Prostate gland (tissue), 2 donors: ENCODE measurements around the gene OSMR. TPM values are rescaled to one million over a fixed set of nuclear protein-coding genes. Genes with fewer than 3 reads are reported as not detected.

ENCODE experiments used
- DNase-seq: peaks from one replicate; pipeline ENCODE4 v3.0.0-alpha.2; 2019; ENCODE audit warnings: low spot score
- H3K27ac ChIP-seq, 2 donors: fragments of 200-600 bp; sonication (generic); 2 replicates each; pipeline ENCODE4 v1.5.1; 2017 to 2019
- H3K27me3 ChIP-seq: fragments of 200-600 bp; sonication (generic); replicated peaks from 2 replicates; pipeline ENCODE4 v1.5.1; 2019; ENCODE audit not compliant: insufficient read depth
- H3K36me3 ChIP-seq, 2 donors: fragments of 200-600 bp; sonication (generic); 1 replicate in 1 of 2; 2 replicates in 1 of 2; pipeline versions ENCODE4 v1.5.1 to v1.8.1; 2017 to 2019
- H3K4me1 ChIP-seq: fragments of 200-600 bp; sonication (generic); replicated peaks from 2 replicates; pipeline ENCODE4 v1.5.1; 2019
- H3K4me3 ChIP-seq, 2 donors: fragments of 200-600 bp; sonication (generic); 2 replicates each; pipeline ENCODE4 v1.5.1; 2017 to 2019
- H3K9me3 ChIP-seq: fragments of 200-600 bp; sonication (generic); 2 replicates; pipeline ENCODE4 v1.5.1; 2017
- POLR2A ChIP-seq: fragments of 450-650 bp; IDR thresholded peaks from one replicate; pipeline ENCODE4 v1.6.1; 2016; ENCODE audit warnings: antibody characterized with exemption, mild to moderate bottlenecking
- POLR2AphosphoS5 ChIP-seq: sonication (generic); formaldehyde crosslinking; IDR thresholded peaks from one replicate; pipeline ENCODE4 v1.6.1; 2017; ENCODE audit warnings: antibody characterized with exemption
- WGBS: methylation state at CpG from one replicate; pipeline ENCODE4 v1.1.5; 2018; 5-methylcytosine and 5-hydroxymethylcytosine counted together
- intact Hi-C: fragments of 100-400 bp; cut with DNase I; formaldehyde crosslinking; loops from one replicate; pipeline ENCODE4 v1.14.2; 2022
- total RNA-seq, 2 donors: library from RNA; depleted of rRNA; stranded (reverse); fragments of >200 nt; gene quantifications; one replicate each; pipeline ENCODE4 v1.1.0, GENCODE V29; 2016
- TF ChIP-seq, protein P1 (sequence below), 4 experiments: fragments of 200-600 bp in 2 of 4; fragments of 450-650 bp in 2 of 4; sonication (generic) in 2 of 4; IDR thresholded peaks; 1 replicate in 3 of 4; 2 replicates in 1 of 4; pipeline ENCODE4 v1.5.1; 2016 to 2019; ENCODE audit warnings: antibody characterized with exemption in 4 of 4, mild to moderate bottlenecking in 2 of 4, moderate library complexity in 2 of 4

The OSMR gene
- total RNA-seq, 2 donors from 2014 or later: 14.3 to 21.6 TPM

DNA sequence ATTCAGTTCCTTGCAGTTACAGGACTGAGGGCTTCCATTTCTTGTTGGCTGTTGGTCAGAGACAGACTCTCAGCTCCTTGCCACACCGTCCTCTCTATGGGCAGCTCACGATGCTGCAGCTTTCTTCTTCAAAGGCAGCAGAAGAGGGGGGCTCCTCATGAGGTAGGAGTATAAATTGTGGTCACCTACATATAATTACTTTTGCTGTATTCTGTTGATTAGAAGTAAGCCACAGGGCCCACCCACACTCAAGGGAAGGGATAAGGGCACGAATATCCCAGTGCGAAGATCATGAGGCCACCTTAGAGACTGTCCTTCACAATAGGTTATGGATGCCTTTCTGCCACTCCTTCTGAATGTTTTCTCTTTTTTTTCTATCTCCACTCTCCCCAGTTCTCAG is 43.7 kb upstream of the OSMR start:
- intact Hi-C loops: loop anchor here (10.0 kb wide), 1 partner anchor 247 kb away; the partner anchor contains the start of gene LIFR
- 100% methylated on average over 4 of the region's 4 CpGs for WGBS
- no peaks in the 10 kb centered on the region for H3K27me3 ChIP-seq
- no peaks in the 10 kb centered on the region for H3K4me1 ChIP-seq
- no peak for DNase-seq
- no peaks in the 10 kb centered on the region for H3K9me3 ChIP-seq
- no peak overlapping the region for H3K27ac ChIP-seq
- no peaks in the 10 kb centered on the region for H3K36me3 ChIP-seq
- TF ChIP-seq POLR2A (no peak), POLR2AphosphoS5 (no peak)
- TF ChIP-seq, protein P1, sequence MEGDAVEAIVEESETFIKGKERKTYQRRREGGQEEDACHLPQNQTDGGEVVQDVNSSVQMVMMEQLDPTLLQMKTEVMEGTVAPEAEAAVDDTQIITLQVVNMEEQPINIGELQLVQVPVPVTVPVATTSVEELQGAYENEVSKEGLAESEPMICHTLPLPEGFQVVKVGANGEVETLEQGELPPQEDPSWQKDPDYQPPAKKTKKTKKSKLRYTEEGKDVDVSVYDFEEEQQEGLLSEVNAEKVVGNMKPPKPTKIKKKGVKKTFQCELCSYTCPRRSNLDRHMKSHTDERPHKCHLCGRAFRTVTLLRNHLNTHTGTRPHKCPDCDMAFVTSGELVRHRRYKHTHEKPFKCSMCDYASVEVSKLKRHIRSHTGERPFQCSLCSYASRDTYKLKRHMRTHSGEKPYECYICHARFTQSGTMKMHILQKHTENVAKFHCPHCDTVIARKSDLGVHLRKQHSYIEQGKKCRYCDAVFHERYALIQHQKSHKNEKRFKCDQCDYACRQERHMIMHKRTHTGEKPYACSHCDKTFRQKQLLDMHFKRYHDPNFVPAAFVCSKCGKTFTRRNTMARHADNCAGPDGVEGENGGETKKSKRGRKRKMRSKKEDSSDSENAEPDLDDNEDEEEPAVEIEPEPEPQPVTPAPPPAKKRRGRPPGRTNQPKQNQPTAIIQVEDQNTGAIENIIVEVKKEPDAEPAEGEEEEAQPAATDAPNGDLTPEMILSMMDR (IDR thresholded peaks at IDR 0.05): no peak
- H3K4me3 ChIP-seq: no peak overlapping the region

DNA sequence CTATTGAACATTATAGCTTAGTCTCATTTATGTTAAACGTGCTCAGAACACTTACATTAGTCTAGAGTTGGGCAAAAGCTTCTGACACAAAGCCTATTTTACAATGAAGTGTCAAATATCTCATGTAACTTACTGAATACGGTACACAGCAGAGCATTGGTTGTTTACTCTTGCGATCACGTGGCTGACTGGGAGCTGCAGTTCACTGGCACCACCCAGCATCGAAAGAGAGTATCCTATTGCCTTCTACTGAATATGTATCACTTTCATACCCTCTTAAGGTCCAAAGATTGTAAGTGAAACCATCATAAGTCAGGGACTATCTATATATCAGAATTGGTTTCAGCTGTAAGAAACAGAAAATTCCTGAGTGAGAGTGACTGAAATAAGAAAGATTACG is 42.6 kb upstream of the OSMR start:
- intact Hi-C loops: loop anchor here (10.0 kb wide), 1 partner anchor 248 kb away; the partner anchor contains the start of gene LIFR
- H3K9me3 ChIP-seq: no peaks in the 10 kb centered on the region
- H3K27ac ChIP-seq: no peak overlapping the region
- no peak overlapping the region for H3K4me3 ChIP-seq
- 81% methylated on average over 6 of the region's 6 CpGs for WGBS
- no peak for TF ChIP-seq POLR2A
- TF ChIP-seq, protein P1 (IDR thresholded peaks at IDR 0.05): no peak
- no peak for TF ChIP-seq POLR2AphosphoS5
- H3K36me3 ChIP-seq: no peaks in the 10 kb centered on the region
- DNase-seq: no peak
- no peaks in the 10 kb centered on the region for H3K4me1 ChIP-seq
- no peaks in the 10 kb centered on the region for H3K27me3 ChIP-seq

DNA sequence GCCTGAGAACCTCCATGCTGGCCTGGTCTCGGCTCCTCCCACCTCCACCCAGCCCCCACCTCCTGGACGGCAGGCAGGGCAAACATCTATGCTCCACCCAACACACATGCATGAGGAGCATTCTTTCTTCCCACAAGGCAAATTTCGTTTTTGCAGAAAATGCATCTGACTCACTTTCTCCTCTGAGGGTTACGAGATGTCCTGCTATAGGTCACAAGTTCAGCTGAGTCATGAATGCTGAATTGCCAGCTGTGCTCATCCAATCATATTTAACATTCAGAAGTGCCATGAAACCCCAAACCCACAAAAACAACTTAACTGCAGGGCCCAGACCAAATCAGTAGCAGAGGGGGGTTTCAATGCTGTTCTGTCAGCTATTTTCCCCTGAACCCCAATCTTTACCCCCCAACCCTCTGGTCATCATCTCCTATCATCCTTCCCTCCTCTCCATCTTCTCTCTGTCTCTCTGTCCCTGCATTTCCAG is 39.0 kb upstream of the OSMR start:
- Histone ChIP-seq H3K4me1 (no peaks in the 10 kb centered on the region), H3K36me3 (no peaks in the 10 kb centered on the region), H3K9me3 (no peaks in the 10 kb centered on the region), H3K27ac (no peak overlapping the region), H3K4me3 (no peak overlapping the region), H3K27me3 (no peaks in the 10 kb centered on the region)
- WGBS: 45% methylated on average over 4 of the region's 4 CpGs
- DNase-seq: no peak
- TF ChIP-seq POLR2AphosphoS5 (no peak), POLR2A (no peak)
- TF ChIP-seq, protein P1 (IDR thresholded peaks at IDR 0.05): no peak
- intact Hi-C loops: loop anchor here (5.0 to 10.0 kb wide), 3 partner anchors 135 to 425 kb away; partner anchors contain the start of gene LIFR

DNA sequence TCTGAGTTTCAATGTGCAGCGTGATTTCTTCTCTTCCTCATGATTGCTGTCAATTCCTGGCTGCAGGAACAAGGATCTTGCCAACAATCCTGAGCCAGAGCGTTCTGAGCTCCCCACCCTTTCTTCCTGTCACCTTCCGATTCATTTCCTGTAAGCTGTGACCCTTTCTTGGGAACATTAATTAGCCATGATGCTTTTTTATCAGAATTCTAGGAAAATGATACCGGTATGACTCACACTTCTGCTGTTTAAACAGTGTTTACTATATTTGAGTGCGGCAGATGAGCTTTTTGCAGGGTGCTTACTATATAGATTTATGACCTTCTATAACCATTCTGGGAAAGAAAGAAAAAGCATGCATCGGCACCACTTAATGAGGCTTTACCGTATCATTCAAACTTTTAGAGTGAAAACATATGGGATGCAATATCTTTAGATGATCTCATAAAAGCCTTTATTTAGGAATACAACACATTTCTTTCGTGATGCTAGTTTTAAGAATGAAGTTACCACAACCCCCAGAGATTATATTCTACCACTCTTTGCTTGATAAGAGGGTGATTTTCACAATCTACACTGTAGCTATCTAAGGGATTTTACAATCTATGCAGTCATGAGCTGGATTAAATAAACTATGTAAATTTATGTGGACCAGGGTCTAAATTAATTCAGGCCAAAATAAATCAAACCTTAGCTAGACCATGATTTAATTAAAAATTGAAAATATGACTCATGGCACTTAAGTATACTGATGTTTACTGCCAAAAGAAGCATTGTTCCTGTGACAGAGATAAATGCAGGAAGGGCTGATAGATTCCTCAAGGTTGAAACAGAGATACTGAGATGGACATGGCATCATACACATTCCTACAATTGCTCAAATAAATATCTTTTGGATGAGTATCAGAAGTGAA is 38.0 kb upstream of the OSMR start:
- Histone ChIP-seq H3K36me3 (no peaks in the 10 kb centered on the region), H3K27ac (no peak overlapping the region), H3K9me3 (no peaks in the 10 kb centered on the region), H3K27me3 (no peaks in the 10 kb centered on the region), H3K4me1 (no peaks in the 10 kb centered on the region), H3K4me3 (no peak overlapping the region)
- no peak for DNase-seq
- intact Hi-C loops: loop anchor here (5.0 to 10.0 kb wide), 3 partner anchors 136 to 426 kb away; partner anchors contain the start of gene LIFR
- TF ChIP-seq POLR2AphosphoS5: peak; percentile 8
- TF ChIP-seq, protein P1 (IDR thresholded peaks at IDR 0.05): no peak
- 40% methylated on average over 8 of the region's 8 CpGs for WGBS
